ENCODE measurements around the gene CHST11.
A peak's percentile ranks its signal among the peaks of the same experiment; 100 is the strongest.

Gene CHST11

DNA sequence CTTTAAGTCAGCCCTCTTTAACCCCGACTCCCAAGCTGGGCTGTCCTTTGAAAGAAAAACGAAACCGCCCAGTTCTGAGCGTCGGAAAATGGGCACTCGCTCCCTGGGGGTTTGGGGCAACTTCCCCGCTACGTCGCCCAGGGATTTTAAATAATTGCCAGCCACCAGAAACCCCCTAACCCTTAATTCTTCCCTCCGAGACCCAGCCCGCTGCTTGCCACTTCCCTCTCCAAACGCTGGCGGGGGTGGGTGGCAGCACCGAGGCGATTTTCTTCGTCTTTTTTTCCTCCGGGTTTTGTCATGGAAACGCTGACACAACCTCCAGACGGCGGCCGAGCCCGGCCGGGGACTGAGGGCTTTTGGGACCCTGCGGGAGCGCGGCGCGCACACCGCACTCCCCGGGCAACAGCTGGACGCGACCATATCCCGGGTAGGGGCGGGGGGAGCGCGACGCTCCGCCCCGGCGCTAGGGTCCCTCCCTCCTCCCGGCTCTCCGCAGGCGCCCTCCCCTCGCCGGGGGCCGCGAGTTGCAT lies at the start of gene CHST11:
Gene CHST11 (plus strand): TSS at position 532 of the 533 bp plus-strand sequence.
- DNase-seq, result peak; percentile 93

- DNase-seq, result no peak
Observed at GRCh38 chr12:104407438-104407837, 49.3 kb upstream of the CHST11 start.

- no peak for DNase-seq
Observed at GRCh38 chr12:104407922-104408321, 48.8 kb upstream of the CHST11 start.

GRCh38 chr12:104410326-104410725 lies 46.4 kb upstream of the CHST11 start:
- DNase-seq, result no peak

- no peak for DNase-seq
Observed at GRCh38 chr12:104410786-104411185, 46.0 kb upstream of the CHST11 start.

GRCh38 chr12:104411826-104412641 lies 44.7 kb upstream of the CHST11 start:
- no peak for DNase-seq

DNA sequence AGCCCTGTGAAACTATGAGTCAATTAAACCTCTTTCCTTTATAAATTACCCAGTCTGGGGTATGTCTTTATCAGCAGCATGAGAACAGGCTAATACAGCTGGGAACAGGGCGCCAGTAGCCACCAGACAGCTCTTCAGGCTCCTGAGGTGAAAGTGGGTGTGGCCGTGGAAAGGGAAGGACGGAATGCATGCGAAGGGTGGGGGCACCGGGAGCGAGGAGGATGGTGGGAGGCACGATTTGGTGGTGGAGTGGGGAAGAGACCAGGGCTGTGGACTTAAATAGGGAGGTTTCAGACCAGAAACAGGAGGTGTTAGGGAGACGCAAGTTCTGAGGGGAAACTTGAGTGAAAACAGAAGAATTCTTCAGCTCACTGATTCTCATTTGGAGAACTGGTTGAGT lies 44.1 kb upstream of the CHST11 start:
- no peak for DNase-seq

DNA sequence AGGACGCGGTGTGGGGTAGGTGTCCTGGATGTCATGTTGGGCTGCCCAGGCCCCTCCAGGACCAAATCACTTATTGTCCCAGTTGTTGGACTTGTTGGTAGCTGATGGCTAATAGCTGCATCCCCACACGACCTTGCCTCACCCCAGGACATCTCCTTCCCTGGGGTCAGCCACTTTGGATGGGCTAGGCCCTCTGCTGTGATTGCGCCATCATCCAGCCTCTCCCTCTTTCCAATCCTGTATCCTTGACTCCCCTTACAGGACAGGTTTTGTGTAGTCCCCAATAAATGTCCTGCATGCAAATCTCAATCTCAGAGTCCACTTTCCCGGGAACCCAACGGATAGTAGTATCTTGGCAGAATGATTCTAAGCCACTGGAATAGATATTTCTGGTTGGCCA lies 43.4 kb upstream of the CHST11 start:
- no peak for DNase-seq

- DNase-seq, result no peak
Observed at GRCh38 chr12:104414581-104415341, 42.0 kb upstream of the CHST11 start.

DNA sequence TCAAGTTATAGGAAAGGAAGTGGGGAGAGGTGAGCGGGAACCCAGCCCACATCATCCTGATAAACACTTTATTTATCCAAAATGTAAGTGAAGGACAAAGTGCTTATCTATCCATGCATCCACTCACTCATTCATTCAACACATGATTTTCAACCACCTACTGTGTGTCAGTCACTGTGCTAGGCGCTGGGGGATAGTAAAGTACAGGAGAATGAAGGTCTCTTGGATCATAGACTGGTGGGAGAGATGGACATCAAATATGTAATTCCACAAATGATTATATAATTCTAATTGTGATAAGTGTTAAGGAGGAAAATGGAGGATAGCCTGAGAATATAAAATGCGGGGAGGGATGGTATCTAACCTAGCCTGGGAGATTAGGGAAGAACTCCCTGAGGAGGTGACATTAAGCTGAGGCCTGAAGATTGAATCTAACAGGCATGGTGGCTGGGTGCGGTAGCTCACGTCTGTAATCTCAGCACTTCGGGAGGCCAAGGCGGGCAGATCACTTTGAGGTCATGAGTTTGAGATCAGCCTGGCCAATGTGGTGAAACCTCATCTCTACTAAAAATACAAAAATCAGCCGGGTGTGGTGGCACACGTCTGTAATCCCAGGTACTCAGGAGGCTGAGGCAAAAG lies 41.3 kb upstream of the CHST11 start:
- DNase-seq, result no peak

DNA sequence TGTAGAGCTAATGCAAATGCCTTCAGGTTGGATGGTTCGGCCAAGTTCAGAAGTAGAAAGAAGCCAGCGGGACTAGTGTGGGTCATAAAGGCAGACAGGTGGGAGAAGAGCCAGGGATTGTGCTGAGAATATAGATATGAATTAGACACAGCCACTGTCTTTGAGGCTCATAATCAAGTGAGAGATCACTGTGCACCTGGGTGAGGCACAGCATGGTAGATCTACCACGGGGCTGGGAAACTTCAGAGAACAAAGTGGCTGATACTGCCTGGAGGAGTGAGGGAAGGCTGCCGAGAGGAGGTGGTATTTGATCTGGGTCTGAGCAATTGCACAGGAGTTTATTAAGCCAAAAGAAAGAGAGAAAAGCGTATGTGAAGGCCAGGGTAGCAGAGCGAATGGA lies 40.6 kb upstream of the CHST11 start:
- DNase-seq, result no peak

DNA sequence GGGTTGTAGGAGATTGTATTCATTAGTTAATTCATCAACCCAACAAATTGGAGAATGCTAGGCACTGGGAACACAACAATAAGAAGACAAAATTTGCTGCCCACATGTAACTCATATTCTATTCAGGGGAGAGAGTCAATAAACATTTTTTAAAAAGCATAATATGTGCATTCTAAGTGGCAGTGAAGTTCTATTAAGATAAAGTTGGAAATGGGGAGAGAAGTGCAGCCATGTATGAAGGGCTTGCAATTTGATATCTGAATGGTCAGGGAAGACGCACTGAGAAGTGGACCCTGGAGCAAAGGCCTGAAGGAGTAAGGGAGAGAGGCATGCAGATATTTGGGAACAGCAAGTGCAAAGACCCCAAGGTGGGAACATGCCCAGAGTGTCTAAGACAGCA lies 40.2 kb upstream of the CHST11 start:
- DNase-seq, result no peak

DNA sequence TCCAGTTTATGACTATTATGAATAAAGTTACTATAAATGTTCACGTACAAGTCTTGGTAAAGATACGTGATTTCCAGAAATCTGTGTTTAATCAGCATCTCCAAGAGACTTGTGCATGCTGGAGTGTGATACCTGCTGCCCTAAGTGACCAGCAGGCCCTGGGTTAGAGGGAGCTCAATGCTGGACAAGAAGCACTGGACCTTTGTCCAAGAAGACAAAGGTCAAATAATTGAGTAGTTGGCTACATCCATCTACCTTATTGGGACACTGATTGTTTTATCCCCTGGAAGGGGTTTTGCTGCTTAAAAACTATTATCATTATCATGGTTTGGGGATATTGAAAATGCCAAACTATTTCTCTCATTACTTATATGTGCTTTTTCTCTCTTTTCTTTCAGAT lies 37.0 kb upstream of the CHST11 start:
- no peak for DNase-seq

- no peak for DNase-seq
Observed at GRCh38 chr12:104420868-104421267, 35.9 kb upstream of the CHST11 start.

DNA sequence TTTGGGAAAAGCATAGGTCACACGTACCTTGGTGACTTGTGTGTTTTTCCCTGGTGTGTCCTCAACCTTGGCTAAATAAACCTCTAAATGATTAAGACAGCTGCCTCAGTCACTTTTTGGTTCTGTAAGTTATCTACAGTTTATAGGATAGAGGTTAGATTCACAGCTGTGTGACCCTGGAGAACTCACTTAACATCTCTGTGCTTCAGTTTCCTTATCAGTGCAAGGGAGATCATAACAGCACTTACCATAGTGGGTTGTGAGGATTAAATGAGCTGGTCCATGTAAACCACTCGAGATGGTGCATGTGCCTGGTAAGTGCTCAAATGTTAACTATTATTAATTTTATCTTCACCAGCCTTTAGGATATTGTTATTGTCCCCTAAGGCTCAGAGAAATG lies 35.4 kb upstream of the CHST11 start:
- no peak for DNase-seq

DNA sequence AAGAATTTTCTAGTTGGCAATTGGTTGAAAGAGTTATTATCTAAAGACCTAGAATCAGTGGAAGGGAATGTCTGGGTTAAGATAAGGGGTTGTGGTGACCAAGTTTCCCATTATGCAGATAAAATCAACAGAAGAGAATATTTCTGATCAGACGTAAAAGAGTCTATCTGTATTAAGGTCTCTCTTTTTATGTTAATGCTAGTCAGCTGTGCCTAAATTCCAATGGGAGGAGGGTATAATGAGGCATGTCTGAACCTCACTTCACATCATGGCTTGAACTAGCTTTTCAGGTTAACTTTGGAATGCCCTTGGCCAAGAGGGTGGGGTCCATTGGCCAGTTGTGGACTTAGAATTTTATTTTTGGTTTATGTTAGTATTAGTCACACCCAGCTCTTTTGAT lies 34.3 kb upstream of the CHST11 start:
- DNase-seq, result no peak

DNA sequence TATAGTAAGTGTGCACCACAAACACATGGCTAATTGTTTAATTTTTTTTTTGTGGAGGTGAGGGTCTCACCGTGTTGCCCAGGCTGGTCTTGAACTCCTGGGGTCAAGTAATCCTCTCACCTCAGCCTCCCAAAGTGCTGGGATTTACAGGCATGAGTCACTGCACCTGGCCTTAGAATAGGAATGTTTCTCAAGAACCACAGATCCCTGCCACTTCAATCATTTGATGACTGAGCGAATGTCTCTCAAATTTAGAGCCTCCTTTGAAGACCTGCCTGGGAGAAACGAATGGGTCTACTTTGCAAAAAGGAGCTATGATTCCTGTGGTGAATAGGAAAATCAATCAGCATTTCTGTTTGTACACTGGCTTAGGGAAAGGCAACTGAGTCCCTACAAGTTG lies 33.5 kb upstream of the CHST11 start:
- no peak for DNase-seq

DNA sequence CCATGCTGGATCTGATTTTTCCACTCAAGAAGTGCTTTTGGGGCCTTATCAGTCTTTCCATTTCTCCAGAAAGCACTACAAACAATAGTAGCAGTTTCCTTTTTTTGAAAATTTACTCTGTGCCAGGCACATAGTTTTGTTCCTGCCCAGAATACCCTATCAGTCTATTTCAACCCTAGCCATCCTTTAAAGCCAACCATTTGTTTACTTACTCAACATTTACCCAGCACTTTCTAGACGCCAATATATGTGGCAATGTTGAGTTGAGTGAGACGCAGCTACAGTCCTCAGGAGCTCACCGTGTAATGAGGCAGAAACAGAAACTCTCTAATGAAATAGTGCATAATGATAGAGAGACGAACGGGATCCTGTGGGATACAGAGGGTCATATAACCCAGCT lies 32.9 kb upstream of the CHST11 start:
- DNase-seq, result no peak

- DNase-seq, result no peak
Observed at GRCh38 chr12:104424955-104425354, 31.8 kb upstream of the CHST11 start.

GRCh38 chr12:104425614-104426013 lies 31.1 kb upstream of the CHST11 start:
- no peak for DNase-seq

DNA sequence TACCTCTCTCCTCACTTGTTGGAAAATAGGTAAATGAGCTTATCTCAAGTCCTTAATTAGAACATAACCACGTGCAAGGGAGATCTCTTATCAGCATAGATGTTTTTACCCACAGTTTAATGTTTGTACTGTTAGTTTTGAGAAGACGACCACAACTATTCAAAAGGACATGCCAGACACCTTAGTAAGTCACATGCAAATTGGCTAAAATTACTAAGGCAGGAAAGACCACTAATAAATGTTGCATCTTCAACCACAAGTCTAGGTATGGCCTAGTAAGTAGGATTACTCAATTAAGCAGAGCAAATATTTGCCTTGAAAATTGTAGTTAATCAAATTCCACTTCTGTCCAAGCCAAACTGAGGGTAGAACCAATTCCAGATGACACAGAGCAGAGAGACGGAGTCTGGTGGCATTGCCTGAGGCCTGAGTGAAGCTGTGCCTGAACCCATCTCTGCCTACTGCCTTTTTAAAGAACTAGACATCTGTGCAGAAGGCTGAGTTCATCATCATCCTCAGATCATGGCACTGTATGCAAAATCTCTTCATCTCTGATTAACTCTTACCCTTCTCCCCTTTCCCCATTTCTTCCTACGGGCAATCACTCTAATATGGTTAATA lies 29.7 kb upstream of the CHST11 start:
- DNase-seq, result no peak

GRCh38 chr12:104427547-104427938 lies 29.2 kb upstream of the CHST11 start:
- no peak for DNase-seq

GRCh38 chr12:104433061-104433460 lies 23.7 kb upstream of the CHST11 start:
- no peak for DNase-seq
